Mesodermal cell (in vitro differentiated cells): ENCODE results near the gene C1orf198.

ENCODE experiments used
- H3K27ac ChIP-seq: 2 replicates; pipeline ENCODE4 v1.7.0; 2013; ENCODE audit warnings: mild to moderate bottlenecking, low read depth, low read length, moderate library complexity; ENCODE audit not compliant: severe bottlenecking
- H3K36me3 ChIP-seq: 2 replicates; pipeline ENCODE4 v1.7.1; 2013; ENCODE audit warnings: mild to moderate bottlenecking, low read length, moderate library complexity; ENCODE audit not compliant: control insufficient read depth, insufficient read depth
- H3K4me1 ChIP-seq: one replicate; pipeline ENCODE4 v1.7.1; 2013; ENCODE audit warnings: mild to moderate bottlenecking, low read length; ENCODE audit not compliant: insufficient read depth, control insufficient read depth, poor library complexity, severe bottlenecking
- H3K4me3 ChIP-seq: 2 replicates; pipeline ENCODE4 v1.7.0; 2013; ENCODE audit warnings: low read length, control low read depth, mild to moderate bottlenecking; ENCODE audit not compliant: insufficient read depth, poor library complexity, severe bottlenecking; ENCODE audit errors: extremely low read depth
- H3K9me3 ChIP-seq: 2 replicates; pipeline ENCODE4 v1.7.1; 2013; ENCODE audit warnings: mild to moderate bottlenecking, low read length, moderate library complexity; ENCODE audit not compliant: control insufficient read depth
- WGBS, 2 experiments: methylation state at CpG; one replicate each; pipeline ENCODE4 v1.1.5; 2013; ENCODE audit warnings: missing lambda C conversion rate in 2 of 2; ENCODE audit not compliant: insufficient coverage in 2 of 2; 5-methylcytosine and 5-hydroxymethylcytosine counted together

Gene C1orf198

GRCh38 chr1:230834292-230834691 is 34.0 kb downstream of the C1orf198 start:
- Histone ChIP-seq H3K9me3 (no peaks in the 10 kb centered on the region), H3K4me3 (no peak overlapping the region), H3K36me3 (peaks cover 28% of the 10 kb centered on the region), H3K4me1 (no peaks in the 10 kb centered on the region), H3K27ac (no peak overlapping the region)
- 88 to 100% methylated on average over 1 of the region's 3 CpGs for whole genome bisulfite sequencing, 2 experiments

DNA sequence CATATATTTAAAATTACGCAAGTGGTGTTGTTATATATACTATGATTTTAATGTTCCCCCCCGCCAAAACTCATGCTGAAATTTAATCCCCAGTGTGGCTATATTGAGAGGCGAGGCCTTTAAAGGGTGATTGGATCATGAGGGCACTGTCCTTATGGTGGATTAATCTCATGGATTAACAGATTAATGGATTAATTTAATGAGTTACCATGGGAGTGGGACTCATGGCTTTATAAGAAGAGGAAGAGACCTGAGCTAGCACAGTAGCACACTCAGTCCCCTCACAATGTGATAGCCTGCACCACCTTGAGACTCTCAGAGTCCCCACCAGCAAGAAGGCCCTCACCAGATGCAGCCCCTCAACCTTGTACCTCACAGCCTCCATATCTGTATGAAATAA is 34.8 kb downstream of the C1orf198 start:
- Histone ChIP-seq H3K4me1 (no peaks in the 10 kb centered on the region), H3K4me3 (no peak overlapping the region), H3K27ac (no peak overlapping the region), H3K9me3 (no peaks in the 10 kb centered on the region), H3K36me3 (peaks cover 20% of the 10 kb centered on the region)
- WGBS, 2 experiments: 86 to 100% methylated on average over 1 of the region's 3 CpGs

DNA sequence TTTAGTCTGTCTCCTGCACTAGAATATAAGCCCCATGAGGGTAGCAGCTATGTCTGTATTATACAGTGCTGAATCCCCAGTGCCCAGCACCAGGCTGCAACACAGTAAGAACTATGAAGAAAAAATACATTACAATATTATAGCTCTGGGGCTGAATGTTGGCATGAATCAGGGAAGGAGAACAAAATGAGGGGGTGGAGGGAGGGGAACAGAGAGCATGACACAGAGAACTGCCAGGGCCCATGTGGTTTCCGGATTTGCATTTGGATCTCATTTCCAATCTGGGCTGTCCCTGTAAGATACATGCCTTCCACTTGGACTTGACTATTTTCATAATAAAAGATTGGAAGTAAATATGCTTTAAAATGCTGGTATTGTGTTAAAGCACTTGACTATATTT is 35.8 kb downstream of the C1orf198 start:
- no peak overlapping the region for H3K27ac ChIP-seq
- H3K4me1 ChIP-seq: no peaks in the 10 kb centered on the region
- no peaks in the 10 kb centered on the region for H3K9me3 ChIP-seq
- H3K4me3 ChIP-seq: no peak overlapping the region
- peaks cover 10% of the 10 kb centered on the region for H3K36me3 ChIP-seq
- no CpG with 5 or more reads among the region's 1 CpG for WGBS, 2 experiments

GRCh38 chr1:230831771-230832170 is 36.5 kb downstream of the C1orf198 start:
- no peaks in the 10 kb centered on the region for H3K9me3 ChIP-seq
- 88 to 93% methylated on average over 1 of the region's 1 CpG for WGBS, 2 experiments
- no peak overlapping the region for H3K27ac ChIP-seq
- H3K36me3 ChIP-seq: peaks cover 3% of the 10 kb centered on the region
- H3K4me1 ChIP-seq: no peaks in the 10 kb centered on the region
- H3K4me3 ChIP-seq: no peak overlapping the region

- Histone ChIP-seq H3K36me3 (no peaks in the 10 kb centered on the region), H3K9me3 (no peaks in the 10 kb centered on the region), H3K4me1 (peaks cover 13% of the 10 kb centered on the region), H3K4me3 (no peak overlapping the region), H3K27ac (no peak overlapping the region)
- WGBS, 2 experiments: 83 to 84% methylated on average over 2 to 3 of the region's 4 CpGs
Observed at GRCh38 chr1:230828421-230828820, 39.9 kb downstream of the C1orf198 start.

DNA sequence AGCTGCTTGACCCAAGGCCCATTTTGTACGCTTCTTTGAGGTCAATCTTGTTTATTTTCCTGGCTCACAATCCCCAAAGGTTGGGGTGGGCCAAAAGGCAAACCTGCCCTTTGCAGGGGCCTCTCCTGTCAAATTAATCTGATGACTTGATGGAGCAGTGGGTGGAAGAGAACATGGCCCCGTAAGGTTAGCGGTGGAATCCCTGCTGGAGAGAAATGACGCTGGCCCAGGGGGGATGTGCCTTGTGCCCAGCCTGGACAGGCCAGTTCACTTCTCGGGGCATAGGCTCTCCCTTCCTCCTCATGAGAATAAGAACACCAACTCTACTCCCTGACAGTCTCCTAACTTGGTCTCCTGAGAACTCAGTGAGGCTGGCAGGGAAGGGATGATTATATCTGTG is 40.5 kb downstream of the C1orf198 start:
- peaks cover 13% of the 10 kb centered on the region for H3K4me1 ChIP-seq
- no peak overlapping the region for H3K27ac ChIP-seq
- WGBS, 2 experiments: 90% methylated on average over 2 of the region's 5 CpGs; no CpG with 5 or more reads in 1 of the 2 experiments
- no peak overlapping the region for H3K4me3 ChIP-seq
- no peaks in the 10 kb centered on the region for H3K36me3 ChIP-seq
- H3K9me3 ChIP-seq: no peaks in the 10 kb centered on the region

GRCh38 chr1:230827081-230827681 is 41.1 kb downstream of the C1orf198 start:
- no peak overlapping the region for H3K27ac ChIP-seq
- H3K9me3 ChIP-seq: no peaks in the 10 kb centered on the region
- H3K4me1 ChIP-seq: peaks cover 13% of the 10 kb centered on the region
- no peaks in the 10 kb centered on the region for H3K36me3 ChIP-seq
- 95 to 97% methylated on average over 6 of the region's 7 CpGs for WGBS, 2 experiments
- H3K4me3 ChIP-seq: no peak overlapping the region

- no peaks in the 10 kb centered on the region for H3K36me3 ChIP-seq
- H3K27ac ChIP-seq: no peak overlapping the region
- no peaks in the 10 kb centered on the region for H3K9me3 ChIP-seq
- H3K4me3 ChIP-seq: no peak overlapping the region
- WGBS, 2 experiments: 88 to 89% methylated on average over 6 to 7 of the region's 9 CpGs
- peaks cover 13% of the 10 kb centered on the region for H3K4me1 ChIP-seq
Observed at GRCh38 chr1:230826166-230826875, 42.0 kb downstream of the C1orf198 start.

DNA sequence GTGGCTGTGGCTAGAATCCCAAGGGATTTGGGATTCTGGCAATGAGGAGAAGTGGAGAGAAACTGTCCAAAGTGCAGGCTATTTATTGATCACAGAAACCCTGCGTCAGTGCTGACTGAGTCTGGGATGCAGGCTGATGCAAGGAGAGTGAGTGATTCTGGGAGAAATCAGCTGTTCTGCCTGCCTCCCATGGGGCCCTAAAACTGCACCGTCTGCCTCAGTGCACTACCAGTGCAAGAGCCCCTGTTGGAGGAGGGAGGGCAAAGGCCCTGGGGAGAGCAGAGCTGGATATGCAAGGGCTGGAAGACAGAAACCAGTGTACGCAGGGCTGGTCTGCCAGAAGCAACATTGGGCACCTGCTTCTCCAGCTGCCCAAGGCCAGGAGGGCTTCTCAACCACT is 42.6 kb downstream of the C1orf198 start:
- Histone ChIP-seq H3K9me3 (no peaks in the 10 kb centered on the region), H3K4me3 (no peak overlapping the region), H3K4me1 (peaks cover 13% of the 10 kb centered on the region), H3K27ac (no peak overlapping the region), H3K36me3 (no peaks in the 10 kb centered on the region)
- WGBS, 2 experiments: 85 to 92% methylated on average over 3 of the region's 3 CpGs

- peak overlapping the region; percentile 49 for H3K27ac ChIP-seq
- H3K36me3 ChIP-seq: no peaks in the 10 kb centered on the region
- peaks cover 13% of the 10 kb centered on the region for H3K4me1 ChIP-seq
- H3K4me3 ChIP-seq: no peak overlapping the region
- no peaks in the 10 kb centered on the region for H3K9me3 ChIP-seq
- 87 to 96% methylated on average over 4 to 5 of the region's 11 CpGs for WGBS, 2 experiments
Observed at GRCh38 chr1:230824919-230825721, 43.2 kb downstream of the C1orf198 start.
